B cell (primary cell): Measurements from ENCODE around the gene SHQ1. TPM values are rescaled to one million over a fixed set of nuclear protein-coding genes. Genes with fewer than 3 reads are reported as not detected.

Source experiments
- ATAC-seq: fragments of 200-7000 bp; cut with Tn5 transposase; one replicate; pipeline ENCODE4 v1.10.0; 2021; ENCODE audit warnings: low read depth, mild to moderate bottlenecking, moderate number of reproducible peaks, moderate library complexity
- CTCF ChIA-PET: fragments of 350-600 bp; sonication (Branson Sonifier 250); formaldehyde crosslinking; loops from one replicate; lab custom pipeline; 2021; ENCODE audit warnings: antibody characterized with exemption, inconsistent platforms; lab: Charles Lee
- POLR2A ChIA-PET: fragments of 350-600 bp; sonication (Branson Sonifier 250); formaldehyde crosslinking; loops from one replicate; lab custom pipeline; 2021; ENCODE audit warnings: antibody characterized with exemption; lab: Charles Lee
- DNase-seq: peaks from one replicate; pipeline ENCODE4 v3.0.0; 2013
- H2AFZ ChIP-seq: 2 replicates; pipeline ENCODE4 v1.6.1; 2012; ENCODE audit warnings: mild to moderate bottlenecking, low read depth, low read length; ENCODE audit not compliant: insufficient read depth, poor library complexity, severe bottlenecking
- H3K27ac ChIP-seq, 2 donors: 1 replicate in 1 of 2; 2 replicates in 1 of 2; pipeline ENCODE4 v1.5.1; 2012 to 2013; ENCODE audit warnings: low read length in 2 of 2, mild to moderate bottlenecking in 2 of 2, moderate library complexity in 1 of 2
- H3K27me3 ChIP-seq, 4 experiments: fragments of 200-600 bp in 1 of 4; sonication (generic) in 1 of 4; replicated peaks in 1 of 4; 1 replicate in 2 of 4; 2 replicates in 2 of 4; pipeline versions ENCODE4 v1.6.1 to v1.7.0; 2013 to 2016; ENCODE audit warnings: low read length in 3 of 4, mild to moderate bottlenecking in 2 of 4, mixed read lengths in 1 of 4, moderate library complexity in 1 of 4; ENCODE audit not compliant: insufficient read depth in 4 of 4, control insufficient read depth in 3 of 4; ENCODE audit errors: control extremely low read depth in 1 of 4
- H3K36me3 ChIP-seq, 2 experiments: replicated peaks in 1 of 2; 1 replicate in 1 of 2; 2 replicates in 1 of 2; pipeline versions ENCODE4 v1.6.1 to v1.7.1; 2013; ENCODE audit warnings: low read length in 1 of 2; ENCODE audit not compliant: insufficient read depth in 2 of 2, control insufficient read depth in 1 of 2; ENCODE audit errors: control extremely low read depth in 1 of 2, extremely low read depth in 1 of 2
- H3K4me1 ChIP-seq, 2 donors: fragments of 200-600 bp in 1 of 2; sonication (generic) in 1 of 2; 1 replicate in 1 of 2; 2 replicates in 1 of 2; pipeline versions ENCODE4 v1.5.1 to v1.6.1; 2013 to 2017; ENCODE audit warnings: low read length in 2 of 2; ENCODE audit not compliant: control insufficient read depth in 2 of 2, insufficient read depth in 2 of 2
- H3K4me2 ChIP-seq: replicated peaks from 2 replicates; pipeline ENCODE3; 2012; ENCODE audit warnings: mild to moderate bottlenecking, low read depth, low read length; ENCODE audit not compliant: poor library complexity, severe bottlenecking
- H3K4me3 ChIP-seq, 5 experiments: fragments of 200-600 bp in 1 of 5; sonication (generic) in 1 of 5; 1 replicate in 3 of 5; 2 replicates in 2 of 5; pipeline versions ENCODE4 v1.5.1 to v1.7.0; 2011 to 2016; ENCODE audit warnings: low read length in 4 of 5, mild to moderate bottlenecking in 4 of 5, low read depth in 2 of 5, control low read depth in 1 of 5, moderate library complexity in 1 of 5; ENCODE audit not compliant: insufficient read depth in 1 of 5; ENCODE audit errors: control extremely low read depth in 1 of 5, extremely low read depth in 1 of 5
- H3K79me2 ChIP-seq: fragments of 200-600 bp; sonication (generic); one replicate; pipeline ENCODE4 v1.6.0; 2016; ENCODE audit warnings: low read length; ENCODE audit not compliant: control insufficient read depth, insufficient read depth
- H3K9ac ChIP-seq: fragments of 200-600 bp; sonication (generic); 2 replicates; pipeline ENCODE4 v1.6.1; 2017; ENCODE audit warnings: mild to moderate bottlenecking, low read length, moderate library complexity
- H3K9me3 ChIP-seq, 3 donors: one replicate each; pipeline versions ENCODE4 v1.6.1 to v1.7.1; 2013; ENCODE audit warnings: low read length in 2 of 3; ENCODE audit not compliant: control insufficient read depth in 2 of 3, insufficient read depth in 1 of 3; ENCODE audit errors: control extremely low read depth in 1 of 3
- H4K20me1 ChIP-seq: 2 replicates; pipeline ENCODE4 v1.6.0; 2012; ENCODE audit warnings: mild to moderate bottlenecking, low read length; ENCODE audit not compliant: insufficient read depth, control insufficient read depth, poor library complexity, severe bottlenecking
- H3K27ac Mint-ChIP-seq: one replicate; pipeline ENCODE4 v1.8.0; 2021; ENCODE audit warnings: mixed read lengths
- H3K27me3 Mint-ChIP-seq: one replicate; pipeline ENCODE4 v1.8.0; 2021; ENCODE audit warnings: mixed read lengths
- H3K4me1 Mint-ChIP-seq: one replicate; pipeline ENCODE4 v1.8.0; 2021; ENCODE audit warnings: mixed read lengths
- H3K4me3 Mint-ChIP-seq: one replicate; pipeline ENCODE4 v1.8.0; 2021; ENCODE audit warnings: mixed read lengths
- H3K9me3 Mint-ChIP-seq: one replicate; pipeline ENCODE4 v1.8.0; 2022; ENCODE audit warnings: mixed read lengths; ENCODE audit not compliant: insufficient read depth
- CTCF ChIP-seq: fragments of 200-600 bp; IDR thresholded peaks from one replicate; pipeline ENCODE4 v1.8.0; 2022; ENCODE audit warnings: antibody characterized with exemption, mild to moderate bottlenecking
- EZH2 ChIP-seq: IDR thresholded peaks from 2 replicates; pipeline ENCODE4 v1.6.1; 2012; ENCODE audit warnings: borderline replicate concordance, low read depth, mild to moderate bottlenecking, moderate library complexity, low read length; ENCODE audit not compliant: insufficient read depth, poor library complexity, severe bottlenecking
- WGBS: methylation state at CpG from one replicate; pipeline ENCODE4 v1.1.5; 2013; ENCODE audit warnings: missing lambda C conversion rate; ENCODE audit not compliant: insufficient coverage; 5-methylcytosine and 5-hydroxymethylcytosine counted together
- intact Hi-C: fragments of 100-400 bp; cut with micrococcal nuclease; formaldehyde crosslinking; loops from one replicate; pipeline ENCODE4 v1.10.0; 2022
- polyA plus RNA-seq: library from polyadenylated mRNA; depleted of rRNA; stranded (reverse); fragments of >200 nt; gene quantifications from 2 replicates; pipeline ENCODE4 v1.2.3, GENCODE V29; 2012
- total RNA-seq, 2 donors: library from RNA; stranded (reverse); fragments of 120-200 nt in 1 of 2; gene quantifications; 1 replicate in 1 of 2; 2 replicates in 1 of 2; pipeline versions ENCODE4 v1.2.3 to v1.2.4, GENCODE V29; 2013 to 2022

The SHQ1 gene
- total and polyA plus RNA-seq, 2 donors (not counting 1 experiment from before 2014, with no cell fraction given): 3.6 to 32.0 TPM

DNA sequence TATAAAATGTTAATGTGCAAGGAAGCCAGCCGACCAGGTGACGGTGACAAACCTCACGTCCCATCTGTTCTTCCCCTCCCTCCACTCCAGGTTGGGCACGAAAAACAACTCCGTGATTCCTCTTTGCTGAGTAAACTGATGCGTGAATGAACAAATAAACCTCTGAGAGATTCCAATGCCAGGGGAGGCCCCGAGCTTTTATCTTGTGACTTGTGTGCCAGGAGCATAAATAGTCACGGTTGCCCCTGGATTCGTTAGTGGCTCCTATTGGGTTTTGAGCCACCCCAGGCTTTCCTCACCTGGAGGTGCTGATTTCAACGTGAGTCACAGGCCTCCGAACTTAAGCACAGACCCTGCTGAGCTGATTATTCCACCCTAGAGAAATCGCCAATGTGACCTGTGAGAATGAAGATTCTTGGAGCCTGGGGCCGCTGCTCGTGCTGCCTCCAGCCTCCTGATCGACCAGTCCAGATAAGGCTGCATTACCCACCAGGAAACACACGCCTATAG lies 119.2 kb downstream of the SHQ1 start:
- no peaks in the 10 kb centered on the region for H4K20me1 ChIP-seq
- peaks cover 0 to 18% (median 5%) of the 10 kb centered on the region in 3 donors for H3K9me3 ChIP-seq
- H3K4me1 ChIP-seq: no peaks in the 10 kb centered on the region
- TF ChIP-seq EZH2 (no peak), CTCF (no peak)
- ChIA-PET POLR2A (no interaction called here), CTCF (no interaction called here)
- no peak for ATAC-seq
- no peaks in the 10 kb centered on the region for H3K36me3 ChIP-seq
- H3K27ac ChIP-seq: no peak overlapping the region
- no peak overlapping the region for H2AFZ ChIP-seq
- H3K27ac Mint-ChIP-seq: no peak overlapping the region
- no peak overlapping the region for H3K9ac ChIP-seq
- 93% methylated on average over 7 of the region's 16 CpGs for WGBS
- no peak overlapping the region for H3K4me3 ChIP-seq
- intact Hi-C loops: no loop called here
- no peaks in the 10 kb centered on the region for H3K79me2 ChIP-seq
- no peak for DNase-seq
- H3K4me1 Mint-ChIP-seq: no peaks in the 10 kb centered on the region
- H3K27me3 Mint-ChIP-seq: peaks cover 19% of the 10 kb centered on the region
- peaks cover 3% of the 10 kb centered on the region for H3K9me3 Mint-ChIP-seq
- H3K27me3 ChIP-seq: peaks cover 0 to 22% (median 2%) of the 10 kb centered on the region in 4 experiments
- H3K4me2 ChIP-seq: no peak overlapping the region
- H3K4me3 Mint-ChIP-seq: no peak overlapping the region

DNA sequence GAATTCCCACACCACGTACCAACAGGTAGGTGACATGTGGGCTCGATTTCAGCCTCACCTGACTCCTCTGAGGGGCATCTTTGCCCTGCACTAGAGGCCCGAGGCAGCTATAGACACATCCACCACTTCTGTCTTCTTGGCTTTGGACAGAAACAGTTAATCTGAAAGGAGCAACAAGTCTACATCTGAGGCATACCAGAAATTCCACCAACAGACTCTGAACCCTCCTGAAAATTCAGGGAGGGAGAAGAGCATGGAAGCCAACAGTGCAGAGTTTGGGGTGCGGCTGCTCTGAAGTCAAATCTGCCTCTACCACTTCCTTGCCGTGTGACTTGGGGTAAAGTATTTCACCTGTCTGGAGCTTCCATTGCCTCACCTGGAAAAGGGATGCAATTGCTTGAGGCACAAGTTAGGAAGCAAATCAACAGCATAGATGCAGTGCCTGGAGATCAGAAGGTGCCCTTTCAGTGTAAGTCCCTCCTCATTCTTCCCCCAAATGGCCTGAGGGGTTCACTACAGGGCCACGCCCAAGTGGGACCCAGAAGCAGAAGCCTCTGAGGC lies 119.8 kb downstream of the SHQ1 start:
- no peaks in the 10 kb centered on the region for H4K20me1 ChIP-seq
- peaks cover 19% of the 10 kb centered on the region for H3K27me3 Mint-ChIP-seq
- POLR2A ChIA-PET: no interaction called here
- CTCF ChIA-PET: no interaction called here
- H3K4me1 Mint-ChIP-seq: no peaks in the 10 kb centered on the region
- no peak for ATAC-seq
- no peak overlapping the region for H3K4me2 ChIP-seq
- peaks cover 0 to 15% (median 5%) of the 10 kb centered on the region in 3 donors for H3K9me3 ChIP-seq
- H3K27ac ChIP-seq: no peak overlapping the region
- H3K9me3 Mint-ChIP-seq: peaks cover 3% of the 10 kb centered on the region
- H3K9ac ChIP-seq: no peak overlapping the region
- H3K79me2 ChIP-seq: no peaks in the 10 kb centered on the region
- H3K4me3 Mint-ChIP-seq: no peak overlapping the region
- intact Hi-C loops: no loop called here
- peaks cover 0 to 22% (median 2%) of the 10 kb centered on the region in 4 experiments for H3K27me3 ChIP-seq
- WGBS: 88% methylated on average over 5 of the region's 6 CpGs
- H2AFZ ChIP-seq: no peak overlapping the region
- no peak overlapping the region for H3K4me3 ChIP-seq
- no peak overlapping the region for H3K27ac Mint-ChIP-seq
- DNase-seq: no peak
- H3K4me1 ChIP-seq: no peaks in the 10 kb centered on the region
- TF ChIP-seq CTCF (no peak), EZH2 (no peak)
- H3K36me3 ChIP-seq: no peaks in the 10 kb centered on the region
